ENCODE measurements around the gene CCNG2. TPM values are rescaled to one million over a fixed set of nuclear protein-coding genes. Genes with fewer than 3 reads are reported as not detected.

Gene CCNG2
- total RNA-seq, 1 experiment from 2014 or later: 42.3 TPM

DNA sequence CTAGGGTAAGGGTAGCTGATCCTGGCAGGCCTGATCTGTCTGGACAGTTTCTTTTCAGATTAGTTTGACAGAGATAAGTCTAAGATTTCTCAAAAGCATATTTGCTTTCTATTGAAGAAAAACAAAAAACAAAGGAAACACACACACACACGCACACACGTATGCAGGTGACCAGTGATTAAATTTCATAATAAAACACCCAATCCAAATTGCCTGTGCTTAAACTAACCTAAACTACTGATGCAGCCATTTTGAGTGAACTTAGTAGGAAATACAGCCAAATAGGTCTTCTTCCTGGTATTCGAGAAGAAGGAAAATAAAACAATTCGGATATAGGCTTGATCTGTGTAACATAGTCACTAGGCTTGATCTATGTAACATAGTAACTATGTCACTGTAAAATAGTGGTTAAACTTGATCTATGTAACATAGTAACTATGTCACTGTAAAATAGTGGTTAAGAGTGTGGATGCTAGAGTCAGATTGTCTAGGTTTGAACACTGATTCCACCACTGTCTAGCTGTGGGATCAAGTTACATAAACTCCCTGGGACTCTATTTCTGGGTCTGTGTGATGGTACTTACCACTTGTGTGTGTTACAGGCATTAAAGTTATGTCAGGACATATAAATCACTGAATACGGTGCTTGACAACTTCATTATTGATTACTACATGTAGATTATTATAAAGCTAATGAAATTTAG is 9.8 kb upstream of the CCNG2 start:
- DNase-seq (ENCODE audit: low read depth): no peak

DNA sequence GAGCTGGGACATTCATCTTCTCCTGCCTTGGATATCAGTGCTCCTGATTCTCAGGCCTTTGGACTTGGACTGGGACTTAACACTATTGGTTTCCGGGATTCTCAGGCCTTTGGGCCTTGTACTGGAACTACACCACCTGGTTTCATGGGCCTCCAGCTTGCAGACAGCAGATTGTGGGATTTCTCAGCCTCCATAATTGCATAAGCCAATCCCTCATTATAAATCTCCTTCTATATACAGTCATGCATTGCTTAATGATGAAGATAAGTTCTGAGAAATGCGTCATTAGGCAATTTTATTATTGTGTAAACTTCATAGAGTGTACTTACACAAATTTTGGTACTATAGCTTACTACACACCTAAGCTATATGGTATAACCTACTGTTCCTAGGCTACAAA is 8.9 kb upstream of the CCNG2 start:
- no peak for DNase-seq (ENCODE audit: low read depth)

DNA sequence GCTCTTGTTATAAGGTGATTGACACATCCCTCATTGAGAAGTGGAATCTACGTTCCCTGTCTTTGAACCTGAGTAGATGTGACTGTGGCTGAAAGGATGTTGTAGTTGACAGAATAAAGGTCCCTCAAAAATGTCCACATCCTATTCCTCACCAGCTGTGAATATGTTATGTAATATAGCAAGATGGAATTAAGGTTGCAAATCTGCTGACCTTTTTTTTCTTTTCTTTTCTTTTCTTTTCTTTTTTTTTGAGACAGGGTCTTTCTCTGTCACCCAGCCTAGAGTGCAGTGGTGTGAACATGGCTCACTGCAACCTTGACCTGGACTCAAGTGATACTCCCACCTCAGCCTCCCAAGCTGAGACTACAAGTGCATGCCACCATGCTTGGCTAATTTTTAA is 7.2 kb upstream of the CCNG2 start:
- no peak for DNase-seq (ENCODE audit: low read depth)

GRCh38 chr4:77151241-77151640 is 5.8 kb upstream of the CCNG2 start:
- DNase-seq (ENCODE audit: low read depth): peak; percentile 42

DNA sequence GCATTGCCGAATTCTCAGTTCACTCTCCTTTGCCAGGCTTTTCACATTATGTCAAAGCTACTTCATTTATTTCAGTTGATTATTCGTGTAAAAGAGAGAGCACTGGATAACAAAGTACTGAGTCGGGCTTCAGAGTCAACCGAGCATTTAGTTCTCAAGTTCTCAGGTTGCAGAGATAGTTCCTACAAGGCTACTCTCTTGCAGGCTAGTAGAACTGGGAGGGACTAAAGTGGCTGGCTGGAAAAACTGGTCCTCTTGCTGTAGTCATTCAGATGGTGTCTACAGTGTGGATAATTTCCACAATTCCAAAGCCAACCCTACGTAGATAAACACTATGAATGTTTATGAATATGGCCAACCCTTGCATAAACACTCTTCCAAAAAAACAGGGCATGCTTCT is 4.6 kb upstream of the CCNG2 start:
- DNase-seq (ENCODE audit: low read depth): no peak

DNA sequence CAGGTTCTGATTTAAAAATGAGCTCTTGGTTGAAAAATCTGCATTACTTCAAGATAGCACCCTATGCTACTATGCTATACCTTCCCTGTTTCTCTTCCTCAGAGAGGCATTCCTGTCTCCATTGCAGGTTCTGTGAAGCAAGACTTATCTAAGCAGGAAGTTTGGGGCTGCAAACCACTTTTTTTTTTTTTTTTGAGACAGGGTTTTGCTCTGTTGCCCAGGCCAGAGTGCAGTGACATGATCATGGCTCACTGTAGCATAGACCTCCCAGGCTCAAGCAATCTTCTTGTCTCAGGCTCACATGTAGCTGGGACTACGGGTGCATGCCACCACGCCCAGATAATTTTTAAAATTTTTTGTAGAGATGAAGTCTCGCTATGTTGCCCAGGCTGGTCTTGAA is 4.0 kb upstream of the CCNG2 start:
- DNase-seq (ENCODE audit: low read depth): no peak

DNA sequence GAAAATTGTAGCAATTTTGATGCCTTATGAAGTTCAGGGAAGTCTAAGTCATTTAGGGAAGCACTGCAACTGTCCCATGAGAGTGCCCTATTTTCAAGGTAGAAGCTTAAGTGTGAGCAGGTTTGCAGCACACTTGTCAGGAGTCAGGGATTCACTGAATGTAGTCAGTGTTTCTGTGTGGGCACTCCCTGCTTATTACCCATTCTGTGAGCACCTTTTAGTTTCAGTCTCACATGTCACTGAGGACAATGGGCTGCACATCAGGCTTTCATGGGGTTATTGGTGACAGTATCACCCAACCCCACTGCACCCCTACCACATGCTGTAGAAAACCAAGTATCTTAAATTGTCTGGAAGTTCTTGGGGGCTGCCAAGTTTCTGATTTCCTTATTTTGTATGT is 2.9 kb upstream of the CCNG2 start:
- no peak for DNase-seq (ENCODE audit: low read depth)

GRCh38 chr4:77154761-77155499 is 2.1 kb upstream of the CCNG2 start:
- no peak for DNase-seq (ENCODE audit: low read depth)

- no peak for DNase-seq (ENCODE audit: low read depth)
Observed at GRCh38 chr4:77155631-77156452, 1.2 kb upstream of the CCNG2 start.

DNA sequence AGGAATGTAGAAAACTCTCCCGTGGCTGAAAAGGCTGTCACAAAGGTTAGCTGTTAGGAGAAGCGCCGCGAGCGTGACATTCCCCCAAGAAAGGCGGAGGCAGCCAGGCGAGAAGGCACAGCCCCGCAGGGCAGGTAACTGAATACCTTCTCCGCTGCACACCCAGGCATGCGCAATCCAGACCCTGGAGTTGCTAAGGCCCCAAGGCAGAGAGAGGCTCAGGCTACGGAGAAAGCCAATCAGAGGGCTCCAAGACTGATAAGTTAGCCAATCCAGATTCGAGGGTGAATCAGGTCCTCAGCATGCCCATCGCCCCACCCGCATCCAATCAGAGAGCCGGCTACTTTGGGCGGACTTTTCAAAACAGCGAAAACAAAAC is 485 bp upstream of the CCNG2 start:
- peak; percentile 100 for DNase-seq (ENCODE audit: low read depth)

DNA sequence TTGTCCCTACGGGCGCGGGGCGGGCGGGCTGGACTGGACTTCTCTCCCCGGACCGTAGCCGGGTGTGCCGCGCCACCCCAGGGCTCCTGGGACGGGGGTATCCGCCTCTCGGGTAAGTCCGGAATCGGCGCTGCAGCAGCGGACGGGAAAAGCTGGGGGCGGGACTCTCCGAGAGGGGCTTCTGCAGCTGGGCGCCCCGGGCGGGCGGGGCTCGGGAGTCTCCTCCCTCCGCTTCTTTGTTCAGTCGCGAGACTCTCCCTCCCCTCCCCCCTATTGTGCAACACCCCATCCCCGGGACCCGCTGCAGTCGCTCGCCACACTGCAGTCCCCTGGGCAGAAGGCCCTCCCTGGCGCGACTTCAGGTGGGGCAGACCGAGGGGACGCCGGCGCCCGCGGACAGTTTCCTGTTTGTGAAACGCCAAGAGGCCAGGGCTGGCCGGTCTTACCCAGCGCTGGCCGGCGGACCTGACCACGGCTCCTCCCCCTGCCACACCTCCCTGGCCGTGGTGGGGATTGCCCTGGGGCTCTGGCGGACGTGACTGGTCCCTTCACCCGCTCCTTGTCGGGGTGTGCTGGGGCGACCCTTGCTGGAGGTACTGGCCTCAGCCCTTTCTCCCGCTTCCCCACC is 966 bp downstream of the CCNG2 start:
- peak; percentile 86 for DNase-seq (ENCODE audit: low read depth)

- DNase-seq (ENCODE audit: low read depth): no peak
Observed at GRCh38 chr4:77158487-77158861, 1.5 kb downstream of the CCNG2 start.

DNA sequence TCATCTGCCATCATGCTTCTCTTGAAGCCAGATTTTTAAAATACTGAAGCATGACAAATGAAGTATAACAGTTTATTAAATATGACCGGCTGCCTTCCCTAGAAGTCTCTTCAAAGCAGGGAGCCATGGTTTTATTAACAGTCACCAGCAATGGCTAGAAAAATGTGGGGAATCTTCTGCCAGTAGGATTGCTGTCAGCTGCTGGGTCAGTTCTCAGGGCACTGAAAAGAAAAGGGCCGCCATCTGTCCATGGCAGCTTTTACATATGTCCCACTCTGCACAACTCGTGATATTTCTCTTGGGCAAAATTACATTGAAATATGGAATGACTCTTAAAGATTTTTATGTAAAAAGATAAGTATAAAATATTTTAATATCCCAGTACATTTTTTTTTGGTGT is 2.8 kb downstream of the CCNG2 start:
- peak; percentile 60 for DNase-seq (ENCODE audit: low read depth)

DNA sequence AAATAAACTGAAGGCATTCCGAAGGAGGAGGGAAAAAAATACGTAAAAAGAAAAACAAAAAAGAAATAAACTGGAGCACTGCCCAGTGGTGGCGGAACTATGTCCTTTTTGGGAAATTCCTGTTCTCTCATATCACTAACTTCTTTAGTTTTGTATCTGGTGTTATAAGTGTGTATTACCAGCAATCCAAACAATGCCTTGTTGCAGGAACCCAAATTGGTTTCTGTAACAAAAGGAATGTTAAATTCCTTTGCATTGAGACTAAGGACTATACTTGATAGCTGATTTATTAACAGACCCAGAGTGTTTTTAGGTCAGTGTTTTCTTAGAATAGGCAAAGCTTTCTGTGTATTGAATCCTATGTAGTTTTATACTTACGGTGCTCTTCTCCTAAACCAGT is 6.6 kb downstream of the CCNG2 start:
- no peak for DNase-seq (ENCODE audit: low read depth)

DNA sequence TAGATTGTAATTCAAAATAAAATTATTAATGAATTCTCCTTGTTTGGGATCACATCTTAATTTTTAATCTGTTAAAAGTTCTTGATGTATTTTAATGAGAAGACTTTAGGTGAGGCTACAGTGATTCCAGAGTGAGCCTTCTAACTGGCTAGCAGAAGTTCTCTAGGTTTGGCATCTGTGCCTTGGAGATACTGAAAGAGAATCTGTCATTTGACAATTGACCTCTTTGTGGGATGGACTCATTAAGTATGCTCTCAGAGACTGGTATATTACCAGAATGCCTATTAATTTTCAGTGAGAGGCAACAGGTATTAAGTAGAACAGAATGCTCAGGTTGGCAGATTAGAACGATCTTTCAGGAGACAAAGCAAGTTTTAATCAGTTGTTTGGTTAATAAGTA is 10.2 kb downstream of the CCNG2 start:
- DNase-seq (ENCODE audit: low read depth): no peak

GRCh38 chr4:77167866-77168265 is 10.9 kb downstream of the CCNG2 start:
- peak; percentile 49 for DNase-seq (ENCODE audit: low read depth)

DNA sequence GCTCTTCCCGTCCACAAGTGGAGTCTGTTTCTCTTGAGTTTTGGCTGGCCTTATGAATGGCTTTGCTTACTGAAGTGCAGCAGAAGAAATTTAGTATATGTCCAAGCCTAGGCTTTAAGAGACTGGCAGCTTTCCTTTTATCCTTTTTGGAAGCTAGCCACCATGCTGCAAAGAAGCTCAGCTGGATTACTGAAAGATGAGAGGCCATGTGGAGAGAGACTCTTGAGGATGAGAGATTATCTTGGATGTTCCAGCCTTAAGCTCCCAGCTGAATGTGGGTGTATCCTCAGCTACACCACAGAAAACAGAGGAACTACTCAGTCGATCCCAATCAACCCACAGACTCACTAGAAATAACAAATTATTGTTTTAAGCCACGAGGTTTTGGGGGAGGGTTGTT is 12.5 kb downstream of the CCNG2 start:
- peak; percentile 74 for DNase-seq (ENCODE audit: low read depth)

- DNase-seq (ENCODE audit: low read depth): no peak
Observed at GRCh38 chr4:77170926-77171325, 13.9 kb downstream of the CCNG2 start.

DNA sequence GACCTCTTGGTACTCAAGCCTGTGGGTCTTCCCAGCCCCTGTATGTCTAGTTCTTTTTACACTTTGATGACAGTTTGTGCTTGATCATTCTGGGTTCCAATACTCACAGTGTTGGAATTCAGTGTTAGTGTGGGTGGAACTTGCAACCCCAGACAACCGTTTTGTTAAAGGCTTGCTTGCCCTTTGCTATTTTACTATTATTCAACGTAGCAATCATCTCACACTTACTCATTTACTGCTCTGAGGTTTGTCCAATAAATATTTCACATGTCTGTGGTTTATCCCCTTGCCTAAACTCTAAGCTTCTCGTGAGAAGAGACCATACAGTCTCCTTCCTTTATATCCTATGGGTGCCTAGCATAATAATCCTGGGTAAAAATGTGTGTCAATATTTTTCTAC is 15.3 kb downstream of the CCNG2 start:
- DNase-seq (ENCODE audit: low read depth): peak; percentile 96

DNA sequence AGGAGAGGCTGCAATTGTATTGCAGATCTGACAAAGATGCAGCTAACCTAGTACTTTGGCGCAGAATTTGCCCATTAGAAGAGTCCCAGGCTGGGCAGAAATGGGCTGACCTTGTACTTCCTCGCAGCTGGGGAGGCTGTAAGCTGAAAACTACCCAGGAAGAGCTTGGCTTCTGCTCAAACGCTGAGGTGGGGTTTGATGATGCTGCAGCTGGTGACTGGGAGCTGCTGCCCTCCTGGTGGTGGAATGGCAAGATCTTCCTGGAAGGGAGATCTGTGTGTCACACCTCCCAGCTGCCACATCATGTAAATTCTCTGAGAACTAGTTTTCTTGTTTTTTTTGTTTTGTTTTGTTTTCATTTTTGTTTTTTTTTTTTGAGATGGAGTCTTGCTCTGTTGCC is 17.4 kb downstream of the CCNG2 start:
- DNase-seq (ENCODE audit: low read depth): peak; percentile 91

DNA sequence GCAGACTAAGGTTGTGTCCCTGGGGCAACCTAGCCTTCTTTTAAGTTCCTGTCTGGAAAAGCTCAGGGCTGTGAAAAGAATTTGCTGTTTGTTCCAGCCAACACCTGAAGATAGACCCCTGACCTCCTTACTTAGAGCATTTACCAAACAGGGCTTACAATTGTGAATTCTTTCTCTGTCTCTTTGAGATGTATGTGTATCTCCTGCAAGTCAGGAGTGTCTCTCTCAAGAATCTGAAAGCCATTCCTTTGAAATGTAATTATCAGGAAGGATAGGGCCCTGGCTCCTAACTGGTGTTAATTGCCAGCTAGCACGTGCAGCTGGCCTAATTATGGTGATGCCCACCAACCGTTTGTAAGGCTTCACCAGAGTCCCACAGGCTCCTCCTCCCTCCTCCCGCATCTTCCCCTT is 18.2 kb downstream of the CCNG2 start:
- DNase-seq (ENCODE audit: low read depth): no peak

DNA sequence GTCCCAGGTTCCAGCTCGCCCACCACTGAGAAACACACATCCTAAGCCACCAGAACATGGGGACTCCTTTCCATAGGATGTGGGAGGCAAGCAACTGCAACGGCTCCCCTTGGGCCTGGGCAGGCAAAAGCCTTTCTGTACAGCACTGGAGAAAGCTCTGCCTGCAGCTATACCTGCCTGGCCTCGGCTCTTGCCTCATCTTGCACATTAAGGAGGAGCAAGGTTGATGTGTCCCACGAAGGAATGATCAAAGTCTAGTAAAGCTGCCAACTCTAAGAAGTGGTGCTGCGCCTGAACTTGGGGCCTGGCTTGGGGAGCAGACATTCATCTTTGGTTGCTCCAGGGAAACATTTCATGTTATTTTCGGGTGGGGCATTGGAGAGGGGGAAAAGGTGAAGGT is 19.6 kb downstream of the CCNG2 start:
- DNase-seq (ENCODE audit: low read depth): no peak
